Head of caudate nucleus (tissue), 42 donors: ENCODE results near the gene RPS6KA2.
"Not testable (repeated sequence)": the region's sequence is repeated elsewhere in the genome, so short reads cannot be mapped to it uniquely, and the experiment has no call there.

Source experiments
- DNase-seq, 42 donors: peaks; one replicate each; pipeline versions ENCODE4 v3.0.0 to v3.0.0-alpha.2; 2020 to 2021; ENCODE audit warnings: mixed read lengths in 7 of 42
- intact Hi-C: fragments of 100-400 bp; cut with DNase I; formaldehyde crosslinking; loops from one replicate; pipeline ENCODE4 v1.15.0; 2022

RPS6KA2 gene

GRCh38 chr6:166584853-166585429 lies 42.1 kb downstream of the RPS6KA2 start:
- DNase-seq, result peak in 2 of 42 donors; percentile 43 to 65
- intact Hi-C loops, result no loop called here

- peak in 2 of 42 donors; percentile 35 to 44 for DNase-seq
- intact Hi-C loops, result no loop called here
Measured at GRCh38 chr6:166584155-166584554, 42.9 kb downstream of the RPS6KA2 start.

GRCh38 chr6:166583230-166583965 lies 43.7 kb downstream of the RPS6KA2 start:
- DNase-seq, result peak in 1 of 42 donors; percentile 35
- intact Hi-C loops, result no loop called here

GRCh38 chr6:166582258-166582657 lies 44.8 kb downstream of the RPS6KA2 start:
- intact Hi-C loops, result no loop called here
- peak in 1 of 42 donors; percentile 28 for DNase-seq

- DNase-seq, intact Hi-C loops: not testable (repeated sequence)
Measured at GRCh38 chr6:166581801-166582200, 45.2 kb downstream of the RPS6KA2 start.

- intact Hi-C loops, result no loop called here
Measured at GRCh38 chr6:166581091-166581511, 46.0 kb downstream of the RPS6KA2 start.

GRCh38 chr6:166580076-166581050 lies 46.7 kb downstream of the RPS6KA2 start:
- intact Hi-C loops, result no loop called here
- DNase-seq, result peak in 1 of 42 donors; percentile 29

More at GRCh38 chr6:166581091-166581511, 46.0 kb downstream of the RPS6KA2 start:
- peak in 1 of 42 donors; percentile 25 for DNase-seq

GRCh38 chr6:166579237-166579850 lies 47.7 kb downstream of the RPS6KA2 start:
- peak in 2 of 42 donors; percentile 5 to 29 for DNase-seq
- intact Hi-C loops, result no loop called here

GRCh38 chr6:166578536-166579236 lies 48.4 kb downstream of the RPS6KA2 start:
- intact Hi-C loops, result no loop called here
- peak in 2 of 42 donors; percentile 12 to 22 for DNase-seq

GRCh38 chr6:166575205-166575604 lies 51.8 kb downstream of the RPS6KA2 start:
- intact Hi-C loops, result no loop called here

GRCh38 chr6:166573511-166574216 lies 53.4 kb downstream of the RPS6KA2 start:
- intact Hi-C loops, result no loop called here
- peak in 2 of 42 donors; percentile 12 to 17 for DNase-seq

More at GRCh38 chr6:166575205-166575604, 51.8 kb downstream of the RPS6KA2 start:
- peak in 3 of 42 donors; percentile 15 to 41 (median 26) for DNase-seq

- DNase-seq, result peak in 1 of 42 donors; percentile 44
- intact Hi-C loops, result no loop called here
Measured at GRCh38 chr6:166572370-166573261, 54.4 kb downstream of the RPS6KA2 start.

GRCh38 chr6:166570929-166571713 lies 55.9 kb downstream of the RPS6KA2 start:
- intact Hi-C loops, result no loop called here
- no peak for DNase-seq

- no peak for DNase-seq
- intact Hi-C loops, result no loop called here
Measured at GRCh38 chr6:166569206-166569605, 57.8 kb downstream of the RPS6KA2 start.

GRCh38 chr6:166567813-166568212 lies 59.2 kb downstream of the RPS6KA2 start:
- intact Hi-C loops, result no loop called here

GRCh38 chr6:166567107-166567506 lies 59.9 kb downstream of the RPS6KA2 start:
- intact Hi-C loops, result no loop called here
- DNase-seq, result no peak

More at GRCh38 chr6:166567813-166568212, 59.2 kb downstream of the RPS6KA2 start:
- DNase-seq, result peak in 1 of 42 donors; percentile 9
